A673 (cell line): ENCODE measurements around the gene ZNF503. TPM values are rescaled to one million over a fixed set of nuclear protein-coding genes. Genes with fewer than 3 reads are reported as not detected.

ENCODE experiments used
- BruUV-seq: library from RNA; stranded (reverse); fragments of 400-500 nt; replicated peaks from 2 replicates; lab custom pipeline; 2021; lab: Mats Ljungman, UMichigan
- CTCF ChIA-PET: fragments of 300-600 bp; sonication (Branson Sonifier 250); formaldehyde crosslinking; loops from one replicate; lab custom pipeline; 2022; ENCODE audit warnings: antibody characterized with exemption; lab: Charles Lee
- POLR2A ChIA-PET: fragments of 300-600 bp; sonication (Branson Sonifier 250); formaldehyde crosslinking; loops from one replicate; lab custom pipeline; 2022; ENCODE audit warnings: antibody characterized with exemption; ENCODE audit not compliant: low non-redundant PET; lab: Charles Lee
- DNase-seq: peaks from one replicate; pipeline ENCODE4 v3.0.0-alpha.2; 2015; ENCODE audit warnings: low spot score
- H3K27ac ChIP-seq: fragments of 200-600 bp; sonication (generic); 2 replicates; pipeline ENCODE4 v1.5.1; 2016; ENCODE audit warnings: mixed run types, low read depth, mild to moderate bottlenecking, mixed read lengths, antibody characterized with exemption, low read length; ENCODE audit not compliant: poor library complexity, severe bottlenecking
- H3K27me3 ChIP-seq: fragments of 200-600 bp; sonication (generic); replicated peaks from 2 replicates; pipeline ENCODE4 v1.6.1; 2017; ENCODE audit warnings: mixed run types, low read depth, mild to moderate bottlenecking, mixed read lengths, antibody characterized with exemption, low read length; ENCODE audit not compliant: insufficient read depth, poor library complexity
- H3K36me3 ChIP-seq: fragments of 200-600 bp; sonication (generic); 2 replicates; pipeline ENCODE4 v1.6.1; 2016; ENCODE audit warnings: mixed run types, mild to moderate bottlenecking, mixed read lengths, antibody characterized with exemption, low read length; ENCODE audit not compliant: insufficient read depth, poor library complexity, severe bottlenecking
- H3K4me1 ChIP-seq: fragments of 200-600 bp; sonication (generic); 2 replicates; pipeline ENCODE4 v1.6.1; 2017; ENCODE audit warnings: mixed run types, mild to moderate bottlenecking, mixed read lengths, antibody characterized with exemption, low read length; ENCODE audit not compliant: insufficient read depth, poor library complexity, severe bottlenecking
- H3K4me3 ChIP-seq: fragments of 200-600 bp; sonication (generic); 2 replicates; pipeline ENCODE4 v1.5.1; 2016; ENCODE audit warnings: low read depth, mixed run types, mild to moderate bottlenecking, mixed read lengths, low read length; ENCODE audit not compliant: poor library complexity, severe bottlenecking
- H3K9me3 ChIP-seq: fragments of 200-600 bp; sonication (generic); 2 replicates; pipeline ENCODE4 v1.6.1; 2016; ENCODE audit warnings: mixed run types, low read depth, mild to moderate bottlenecking, mixed read lengths, antibody characterized with exemption, low read length; ENCODE audit not compliant: poor library complexity, severe bottlenecking
- EZH2 ChIP-seq: fragments of 200-600 bp; sonication (generic); IDR thresholded peaks from 2 replicates; pipeline ENCODE4 v1.6.1; 2017; ENCODE audit warnings: borderline replicate concordance, low read depth, mild to moderate bottlenecking, mixed read lengths, antibody characterized with exemption, low read length; ENCODE audit not compliant: poor library complexity, severe bottlenecking
- intact Hi-C: fragments of 100-400 bp; cut with micrococcal nuclease; formaldehyde crosslinking; loops from one replicate; pipeline ENCODE4 v1.10.0; 2022; ENCODE audit not compliant: unreplicated experiment
- total RNA-seq: library from RNA; stranded (reverse); gene quantifications from 2 replicates; pipeline ENCODE4 v1.2.3, GENCODE V29; 2021
- TF ChIP-seq, protein P1 (sequence below): fragments of 300-800, 200-600 bp; sonication (generic); conservative IDR thresholded peaks from 2 replicates; pipeline ENCODE4 v1.5.1; 2017; ENCODE audit warnings: low read depth, mild to moderate bottlenecking, antibody characterized with exemption, low read length, moderate library complexity, mixed read lengths

The ZNF503 gene
- total RNA-seq, 1 experiment from 2014 or later: 1.2 TPM

DNA sequence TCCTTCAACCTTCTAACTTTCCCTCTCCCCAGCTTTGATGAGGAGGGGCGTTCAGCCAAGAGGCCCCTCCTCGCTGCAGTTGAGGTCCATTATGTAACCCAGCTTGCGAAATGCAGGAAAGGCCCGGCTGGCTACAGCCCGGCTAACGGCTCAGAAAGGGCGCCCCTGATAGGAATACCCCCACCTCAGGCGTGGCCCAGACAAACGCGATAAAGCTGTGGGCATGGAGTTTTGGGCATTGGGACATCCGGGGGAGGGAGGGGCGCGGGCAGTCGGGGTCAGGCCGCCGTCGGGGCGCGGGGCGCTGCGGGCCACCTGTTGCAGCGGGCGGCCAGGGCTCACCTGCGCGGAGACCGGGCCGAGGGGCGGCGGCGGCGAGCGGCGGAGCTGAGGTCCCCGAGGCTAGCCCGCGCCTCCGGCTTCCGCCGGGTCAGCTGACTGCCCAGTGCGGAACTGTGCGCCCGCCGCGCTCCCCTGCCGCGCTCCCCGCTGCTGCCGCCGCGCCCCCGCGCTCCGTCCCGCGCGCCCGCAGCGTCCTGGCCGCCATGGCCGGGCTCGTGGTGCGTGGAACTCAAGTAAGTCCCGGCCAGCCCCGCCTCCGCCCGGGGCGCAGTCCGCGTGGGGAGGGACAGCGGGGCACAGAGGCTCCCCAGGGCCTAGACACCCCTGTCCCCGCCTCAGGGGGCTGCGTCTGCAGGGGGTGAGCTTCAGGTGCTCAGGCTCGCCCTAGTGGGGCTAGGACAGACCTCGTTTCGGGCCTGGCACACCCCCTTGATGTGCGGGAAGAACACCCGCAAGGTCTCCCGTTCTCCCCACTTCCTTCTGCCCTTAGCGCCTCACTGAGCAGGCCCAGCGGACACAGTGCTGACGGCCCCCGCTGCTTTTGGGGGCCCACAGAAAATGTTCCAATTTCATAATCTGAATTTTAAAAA is 29.9 kb upstream of the ZNF503 start, which contains the start of gene LRMDA:
Gene LRMDA, plus strand, starts transcription at position 445 of the 932 bp plus-strand sequence.
- no peaks in the 10 kb centered on the region for H3K36me3 ChIP-seq
- peaks cover 78% of the 10 kb centered on the region for H3K27me3 ChIP-seq
- TF ChIP-seq EZH2: no peak
- TF ChIP-seq, protein P1, sequence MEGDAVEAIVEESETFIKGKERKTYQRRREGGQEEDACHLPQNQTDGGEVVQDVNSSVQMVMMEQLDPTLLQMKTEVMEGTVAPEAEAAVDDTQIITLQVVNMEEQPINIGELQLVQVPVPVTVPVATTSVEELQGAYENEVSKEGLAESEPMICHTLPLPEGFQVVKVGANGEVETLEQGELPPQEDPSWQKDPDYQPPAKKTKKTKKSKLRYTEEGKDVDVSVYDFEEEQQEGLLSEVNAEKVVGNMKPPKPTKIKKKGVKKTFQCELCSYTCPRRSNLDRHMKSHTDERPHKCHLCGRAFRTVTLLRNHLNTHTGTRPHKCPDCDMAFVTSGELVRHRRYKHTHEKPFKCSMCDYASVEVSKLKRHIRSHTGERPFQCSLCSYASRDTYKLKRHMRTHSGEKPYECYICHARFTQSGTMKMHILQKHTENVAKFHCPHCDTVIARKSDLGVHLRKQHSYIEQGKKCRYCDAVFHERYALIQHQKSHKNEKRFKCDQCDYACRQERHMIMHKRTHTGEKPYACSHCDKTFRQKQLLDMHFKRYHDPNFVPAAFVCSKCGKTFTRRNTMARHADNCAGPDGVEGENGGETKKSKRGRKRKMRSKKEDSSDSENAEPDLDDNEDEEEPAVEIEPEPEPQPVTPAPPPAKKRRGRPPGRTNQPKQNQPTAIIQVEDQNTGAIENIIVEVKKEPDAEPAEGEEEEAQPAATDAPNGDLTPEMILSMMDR: no peak
- no TSS peak for BruUV-seq
- DNase-seq: no peak
- H3K27ac ChIP-seq: no peak within 1 kb of the TSS
- no peaks in the 10 kb centered on the region for H3K4me1 ChIP-seq
- CTCF ChIA-PET: no interaction called here
- H3K9me3 ChIP-seq: no peaks in the 10 kb centered on the region
- intact Hi-C loops: no loop called here
- POLR2A ChIA-PET: interaction anchor here (0.5 kb wide), 1 partner anchor 200 kb away, joined by 3 read pairs; no protein-coding TSS in a partner anchor
- no peak within 1 kb of the TSS for H3K4me3 ChIP-seq

DNA sequence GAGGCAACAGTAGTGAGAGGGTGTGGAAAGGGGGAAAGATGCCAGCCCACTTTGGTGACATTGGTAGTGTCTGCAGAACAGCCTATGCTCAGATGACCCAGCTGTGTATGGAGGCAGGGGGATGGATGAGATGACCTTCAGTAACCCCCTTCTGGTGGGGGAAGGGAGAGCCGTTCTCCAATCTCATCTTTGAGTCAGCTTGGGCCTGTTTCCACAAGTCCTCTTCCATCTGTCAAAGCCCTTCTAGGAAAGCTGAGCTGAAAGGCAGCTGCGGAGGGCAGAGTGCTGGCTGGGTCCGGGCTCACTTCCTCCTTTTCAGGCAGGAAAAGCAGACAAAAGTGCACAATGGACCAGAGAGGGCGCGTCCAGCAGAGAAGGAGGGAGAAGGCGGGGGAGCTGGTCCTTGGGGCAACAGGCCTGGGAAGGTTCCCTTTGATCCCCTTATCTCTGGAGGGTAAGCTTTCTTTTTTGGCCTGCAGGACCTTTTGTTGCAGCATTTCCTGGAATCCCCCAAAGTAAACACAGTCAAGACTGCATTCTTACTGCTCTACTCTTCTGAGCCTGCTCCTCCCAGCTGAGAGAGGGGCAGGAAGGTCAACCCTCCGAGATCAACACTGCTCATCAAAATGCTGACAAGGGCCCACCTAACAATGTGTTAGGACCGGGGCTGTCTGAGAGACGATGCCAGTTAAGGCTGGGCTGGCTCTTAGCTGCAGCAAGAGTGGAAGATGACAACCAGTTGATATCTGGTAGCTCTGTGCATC is 28.6 kb upstream of the ZNF503 start:
- Histone ChIP-seq H3K4me3 (no peak overlapping the region), H3K27ac (no peak overlapping the region), H3K9me3 (no peaks in the 10 kb centered on the region), H3K36me3 (no peaks in the 10 kb centered on the region), H3K27me3 (peaks cover 73% of the 10 kb centered on the region), H3K4me1 (no peaks in the 10 kb centered on the region)
- ChIA-PET POLR2A (no interaction called here), CTCF (no interaction called here)
- BruUV-seq: no TSS peak
- DNase-seq: no peak
- intact Hi-C loops: no loop called here
- no peak for TF ChIP-seq EZH2
- TF ChIP-seq, protein P1: no peak

DNA sequence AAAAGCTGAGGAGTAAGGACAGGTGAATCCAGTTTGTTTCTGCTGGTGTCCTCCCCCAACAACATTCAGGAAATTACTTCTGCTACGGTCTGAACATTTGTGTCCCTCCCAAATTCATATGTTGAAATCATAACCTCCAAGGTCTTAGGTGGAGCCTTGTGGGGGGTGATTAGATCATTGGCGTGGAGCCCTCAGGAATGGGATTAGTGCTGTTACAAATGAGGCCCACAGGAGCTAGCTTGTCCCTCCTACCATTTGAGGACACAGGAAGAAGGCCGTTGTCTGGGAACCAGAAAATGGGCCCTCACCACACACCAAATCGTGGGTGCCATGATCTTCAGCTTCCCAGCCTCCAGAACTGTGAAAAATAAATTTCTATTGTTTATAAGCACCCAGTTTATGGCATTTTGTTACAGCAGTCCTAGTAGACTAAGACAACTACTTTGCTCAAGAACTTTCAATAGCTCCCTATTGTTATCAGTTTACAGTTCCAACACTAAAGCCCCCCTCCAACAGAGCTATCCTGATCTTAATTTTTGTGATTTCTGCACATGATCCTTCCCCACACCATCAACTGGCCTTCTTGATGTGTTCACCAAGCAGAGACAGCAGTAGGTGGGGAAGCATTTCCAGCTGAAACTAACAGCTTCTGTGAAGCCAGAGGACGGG is 27.7 kb upstream of the ZNF503 start:
- H3K27me3 ChIP-seq: peaks cover 68% of the 10 kb centered on the region

More for the DNA sequence above, 27.7 kb upstream of the ZNF503 start:
- no peak for DNase-seq
- ChIA-PET CTCF (no interaction called here), POLR2A (interaction anchor here (0.6 kb wide), 1 partner anchor 1011 kb away, joined by 3 read pairs; no protein-coding TSS in a partner anchor)
- no peak overlapping the region for H3K4me3 ChIP-seq
- H3K27ac ChIP-seq: no peak overlapping the region
- TF ChIP-seq, protein P1: no peak
- no peak for TF ChIP-seq EZH2
- no TSS peak for BruUV-seq
- no peaks in the 10 kb centered on the region for H3K9me3 ChIP-seq
- H3K4me1 ChIP-seq: no peaks in the 10 kb centered on the region
- H3K36me3 ChIP-seq: no peaks in the 10 kb centered on the region
- intact Hi-C loops: no loop called here
